ENCODE data around the gene B3GALT4.

Gene B3GALT4

GRCh38 chr6:33297406-33297955 is 20.6 kb downstream of the B3GALT4 start:
- Histone ChIP-seq H3K9me2 (replicated peaks; ENCODE audit: control insufficient read depth, low read length) (no peaks in the 10 kb centered on the region), H3F3A (ENCODE audit: control insufficient read depth, insufficient read depth) (peaks cover 17% of the 10 kb centered on the region), H3K4me2 (ENCODE audit: low read length) (peak overlapping the region; percentile 98), H3K27me3 (ENCODE audit: control insufficient read depth, low read length) (no peaks in the 10 kb centered on the region), H3K27ac (ENCODE audit: low read depth, low read length) (peak overlapping the region; percentile 23; the same call in 1 of the 2 replicates), H3K4me3 (ENCODE audit: low read length) (peak overlapping the region; percentile 95), H3K79me2 (ENCODE audit: control insufficient read depth, low read length) (peaks cover 35% of the 10 kb centered on the region), H3K9me3 (ENCODE audit: control insufficient read depth, insufficient read depth, low read length) (no peaks in the 10 kb centered on the region), H4K20me1 (ENCODE audit: control insufficient read depth, insufficient read depth, low read depth, low read length) (no peaks in the 10 kb centered on the region), H3K36me3 (ENCODE audit: control insufficient read depth, low read length) (peaks cover 55% of the 10 kb centered on the region), H3K4me1 (ENCODE audit: control insufficient read depth, low read length) (peaks cover 20% of the 10 kb centered on the region)
- no peak for TF ChIP-seq CTCF (IDR thresholded peaks at IDR 0.05; ENCODE audit: low read depth, low read length, poor library complexity, severe bottlenecking)
- TF ChIP-seq EZH2phosphoT487 (IDR thresholded peaks at IDR 0.05; ENCODE audit: borderline replicate concordance, low read length), result no peak

GRCh38 chr6:33297956-33298772 is 21.2 kb downstream of the B3GALT4 start:
- Histone ChIP-seq H3K4me2 (ENCODE audit: low read length) (peak overlapping the region; percentile 98), H3K27me3 (ENCODE audit: control insufficient read depth, low read length) (no peaks in the 10 kb centered on the region), H3K4me3 (ENCODE audit: low read length) (peak overlapping the region; percentile 95), H3K27ac (ENCODE audit: low read depth, low read length) (peak overlapping the region; percentile 97), H4K20me1 (ENCODE audit: control insufficient read depth, insufficient read depth, low read depth, low read length) (no peaks in the 10 kb centered on the region), H3K36me3 (ENCODE audit: control insufficient read depth, low read length) (peaks cover 54% of the 10 kb centered on the region), H3F3A (ENCODE audit: control insufficient read depth, insufficient read depth) (peaks cover 17% of the 10 kb centered on the region), H3K79me2 (ENCODE audit: control insufficient read depth, low read length) (peaks cover 35% of the 10 kb centered on the region), H3K9me2 (replicated peaks; ENCODE audit: control insufficient read depth, low read length) (no peaks in the 10 kb centered on the region), H3K9me3 (ENCODE audit: control insufficient read depth, insufficient read depth, low read length) (no peaks in the 10 kb centered on the region), H3K4me1 (ENCODE audit: control insufficient read depth, low read length) (peaks cover 20% of the 10 kb centered on the region)
- TF ChIP-seq CTCF (IDR thresholded peaks at IDR 0.05; ENCODE audit: low read depth, low read length, poor library complexity, severe bottlenecking), result peak; percentile 58
- no peak for TF ChIP-seq EZH2phosphoT487 (IDR thresholded peaks at IDR 0.05; ENCODE audit: borderline replicate concordance, low read length)

GRCh38 chr6:33298773-33299236 is 21.9 kb downstream of the B3GALT4 start, which contains the start of gene RGL2:
Gene RGL2 (minus strand): TSS chr6:33298942. CDS start chr6:33298610, 332 bp downstream.
- H3F3A ChIP-seq (ENCODE audit: control insufficient read depth, insufficient read depth), result peaks cover 19% of the 10 kb centered on the region
- peak within 1 kb of the TSS; percentile 97 for H3K27ac ChIP-seq (ENCODE audit: low read depth, low read length)
- H3K4me2 ChIP-seq (ENCODE audit: low read length), result peak within 1 kb of the TSS; percentile 98
- peaks cover 20% of the 10 kb centered on the region for H3K4me1 ChIP-seq (ENCODE audit: control insufficient read depth, low read length)
- H3K36me3 ChIP-seq (ENCODE audit: control insufficient read depth, low read length), result peaks cover 52% of the 10 kb centered on the region
- peak within 1 kb of the TSS; percentile 95 for H3K4me3 ChIP-seq (ENCODE audit: low read length)
- H4K20me1 ChIP-seq (ENCODE audit: control insufficient read depth, insufficient read depth, low read depth, low read length), result no peaks in the 10 kb centered on the region
- no peaks in the 10 kb centered on the region for H3K27me3 ChIP-seq (ENCODE audit: control insufficient read depth, low read length)
- TF ChIP-seq CTCF (IDR thresholded peaks at IDR 0.05; ENCODE audit: low read depth, low read length, poor library complexity, severe bottlenecking) (no peak), EZH2phosphoT487 (IDR thresholded peaks at IDR 0.05; ENCODE audit: borderline replicate concordance, low read length) (no peak)
- peaks cover 37% of the 10 kb centered on the region for H3K79me2 ChIP-seq (ENCODE audit: control insufficient read depth, low read length)
- no peaks in the 10 kb centered on the region for H3K9me3 ChIP-seq (ENCODE audit: control insufficient read depth, insufficient read depth, low read length)
- no peaks in the 10 kb centered on the region for H3K9me2 ChIP-seq (replicated peaks; ENCODE audit: control insufficient read depth, low read length)
